ENCODE data around the gene CAMTA1.

GRCh38 chr1:7721940-7722669, 936.9 kb downstream of the CAMTA1 start:
- TF ChIP-seq EZH2 (IDR thresholded peaks at IDR 0.05; ENCODE audit: borderline replicate concordance) (no peak), CTCF (IDR thresholded peaks at IDR 0.05; ENCODE audit: poor library complexity) (no peak), EZH2phosphoT487 (IDR thresholded peaks at IDR 0.05; ENCODE audit: low read depth, severe bottlenecking, unreplicated experiment) (no peak)

All from hepatocyte (in vitro differentiated cells).